Neural progenitor cell (in vitro differentiated cells): Measurements from ENCODE around the gene NUDT4. TPM values are rescaled to one million over a fixed set of nuclear protein-coding genes. Genes with fewer than 3 reads are reported as not detected.

Experiments used
- DNase-seq: peaks from one replicate; pipeline ENCODE4 v3.0.0-alpha.2; 2016; ENCODE audit warnings: low spot score
- H2AFZ ChIP-seq: fragments of 200-600 bp; sonication (generic); replicated peaks from 2 replicates; pipeline ENCODE4 v1.6.1; 2016; ENCODE audit warnings: antibody characterized with exemption
- H3F3A ChIP-seq: fragments of 200-600 bp; sonication (generic); 2 replicates; pipeline ENCODE4 v1.6.1; 2016; ENCODE audit warnings: antibody characterized with exemption, low read depth
- H3K27ac ChIP-seq: fragments of 200-600 bp; sonication (generic); 2 replicates; pipeline ENCODE4 v1.5.1; 2016; ENCODE audit warnings: mild to moderate bottlenecking
- H3K27me3 ChIP-seq: fragments of 200-600 bp; sonication (generic); 2 replicates; pipeline ENCODE4 v1.6.1; 2016; ENCODE audit warnings: mild to moderate bottlenecking, moderate library complexity
- H3K36me3 ChIP-seq: fragments of 200-600 bp; sonication (generic); 2 replicates; pipeline ENCODE4 v1.5.1; 2016
- H3K4me1 ChIP-seq: fragments of 200-600 bp; sonication (generic); 2 replicates; pipeline ENCODE4 v1.6.1; 2016; ENCODE audit warnings: mixed run types
- H3K4me2 ChIP-seq: fragments of 200-600 bp; sonication (generic); 2 replicates; pipeline ENCODE4 v1.6.1; 2016
- H3K4me3 ChIP-seq: fragments of 200-600 bp; sonication (generic); 2 replicates; pipeline ENCODE4 v1.5.1; 2016
- H3K79me2 ChIP-seq: fragments of 200-600 bp; sonication (generic); 2 replicates; pipeline ENCODE4 v1.6.1; 2016; ENCODE audit warnings: low read depth
- H3K9ac ChIP-seq: fragments of 200-600 bp; sonication (generic); 2 replicates; pipeline ENCODE4 v1.6.1; 2016
- H3K9me3 ChIP-seq: fragments of 200-600 bp; sonication (generic); 2 replicates; pipeline ENCODE4 v1.5.1; 2016; ENCODE audit warnings: low read depth
- H4K20me1 ChIP-seq: fragments of 200-600 bp; sonication (generic); 2 replicates; pipeline ENCODE4 v1.6.1; 2016; ENCODE audit warnings: low read depth
- H3K27ac Mint-ChIP-seq: 3 replicates; pipeline ENCODE4 v1.8.0; 2021; ENCODE audit warnings: mixed read lengths
- H3K27me3 Mint-ChIP-seq: 2 replicates; pipeline ENCODE4 v1.8.0; 2022; ENCODE audit warnings: low read depth, mild to moderate bottlenecking, inconsistent platforms, moderate library complexity, mixed read lengths; ENCODE audit not compliant: insufficient read depth
- H3K36me3 Mint-ChIP-seq: 3 replicates; pipeline ENCODE4 v1.8.0; 2021; ENCODE audit warnings: mixed read lengths
- H3K4me1 Mint-ChIP-seq: 3 replicates; pipeline ENCODE4 v1.8.0; 2021; ENCODE audit warnings: mixed read lengths
- H3K4me3 Mint-ChIP-seq: 3 replicates; pipeline ENCODE4 v1.8.0; 2021; ENCODE audit warnings: mild to moderate bottlenecking, moderate library complexity, mixed read lengths
- H3K9me3 Mint-ChIP-seq: 3 replicates; pipeline ENCODE4 v1.8.0; 2020; ENCODE audit warnings: mixed read lengths
- CTCF ChIP-seq: fragments of 200-600 bp; sonication (generic); IDR thresholded peaks from 2 replicates; pipeline ENCODE4 v1.5.1; 2017; ENCODE audit warnings: antibody characterized with exemption, mild to moderate bottlenecking
- EZH2 ChIP-seq: fragments of 200-600 bp; sonication (generic); IDR thresholded peaks from 2 replicates; pipeline ENCODE4 v1.6.1; 2017; ENCODE audit warnings: antibody characterized with exemption, mild to moderate bottlenecking, moderate library complexity
- EZH2phosphoT487 ChIP-seq: fragments of 200-600 bp; sonication (generic); IDR thresholded peaks from 2 replicates; pipeline ENCODE4 v1.6.1; 2017; ENCODE audit warnings: antibody characterized with exemption
- total RNA-seq: library from RNA; depleted of rRNA; stranded (reverse); fragments of >200 nt; gene quantifications from 2 replicates; pipeline ENCODE4 v1.2.3, GENCODE V29; 2015; ENCODE audit warnings: low replicate concordance

The NUDT4 gene
- total RNA-seq, 1 donor from 2014 or later: 89.8 TPM

DNA sequence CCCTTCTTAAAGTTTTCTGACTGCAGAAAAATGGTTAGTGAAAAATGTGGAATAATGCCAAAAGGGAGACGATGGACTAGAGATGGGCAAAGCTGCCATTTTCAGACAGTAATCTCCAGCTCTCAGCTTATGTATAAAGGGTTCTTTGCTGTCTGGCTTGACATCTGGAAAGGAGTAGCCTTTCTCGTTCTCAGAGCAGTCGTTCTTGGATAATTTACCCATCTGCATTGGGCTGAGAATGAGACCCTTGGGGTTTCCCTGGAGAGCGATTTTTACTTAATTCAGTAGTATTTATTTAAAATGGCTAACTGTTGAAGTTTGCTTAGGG lies 1.2 kb downstream of the NUDT4 start:
- Histone ChIP-seq H3K4me1 (peaks cover 40% of the 10 kb centered on the region), H2AFZ (no peak overlapping the region), H3K36me3 (no peaks in the 10 kb centered on the region), H4K20me1 (peaks cover 53% of the 10 kb centered on the region), H3K9ac (peak overlapping the region; percentile 27), H3K4me3 (peak overlapping the region; percentile 63), H3K27ac (no peak overlapping the region), H3F3A (peaks cover 23% of the 10 kb centered on the region), H3K4me2 (peak overlapping the region; percentile 83), H3K79me2 (peaks cover 58% of the 10 kb centered on the region), H3K9me3 (no peaks in the 10 kb centered on the region), H3K27me3 (no peaks in the 10 kb centered on the region)
- Mint-ChIP-seq H3K27ac (peak overlapping the region; percentile 98), H3K4me3 (peak overlapping the region; percentile 100), H3K27me3 (peaks cover 2% of the 10 kb centered on the region), H3K9me3 (peaks cover 2% of the 10 kb centered on the region), H3K4me1 (peaks cover 46% of the 10 kb centered on the region), H3K36me3 (peaks cover 17% of the 10 kb centered on the region)
- DNase-seq: peak; percentile 19
- TF ChIP-seq CTCF (no peak), EZH2phosphoT487 (no peak), EZH2 (no peak)

DNA sequence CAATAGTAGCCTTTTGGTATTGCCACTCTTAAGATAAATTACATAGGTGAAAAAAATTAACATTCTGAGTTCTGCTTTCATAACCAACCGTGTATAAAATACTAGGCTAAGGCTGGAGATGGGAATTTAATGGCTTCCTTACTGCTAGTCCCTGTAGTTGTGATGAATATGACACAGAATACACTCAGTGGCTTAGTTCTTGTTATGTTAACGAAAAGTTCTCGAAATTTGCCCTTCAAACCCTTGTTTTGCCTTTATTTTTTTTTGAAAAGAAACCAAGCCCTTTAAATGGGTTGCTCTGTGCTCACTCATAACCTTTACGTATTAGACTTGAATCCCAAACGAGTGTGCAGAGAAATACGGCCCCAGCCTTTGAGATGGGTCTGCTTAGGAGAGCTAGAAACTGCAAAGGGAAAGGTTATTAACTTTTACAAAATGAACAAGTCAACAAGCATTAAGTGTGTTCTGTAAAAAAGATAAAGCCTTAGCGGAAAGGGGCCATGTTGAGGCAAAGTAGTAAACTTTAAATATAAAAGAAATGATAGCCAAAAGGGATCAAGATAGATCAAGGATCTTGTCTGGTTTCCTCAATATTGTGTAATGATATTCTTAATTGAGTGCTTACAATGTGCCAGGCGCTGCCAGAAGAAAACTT lies 1.7 kb downstream of the NUDT4 start:
- peak overlapping the region; percentile 100 for H3K4me3 Mint-ChIP-seq
- peaks cover 41% of the 10 kb centered on the region for H3K4me1 Mint-ChIP-seq
- H3K79me2 ChIP-seq: peaks cover 63% of the 10 kb centered on the region
- H3K27ac ChIP-seq: no peak overlapping the region
- H3K9me3 ChIP-seq: no peaks in the 10 kb centered on the region
- peaks cover 17% of the 10 kb centered on the region for H3K36me3 Mint-ChIP-seq
- no peaks in the 10 kb centered on the region for H3K27me3 ChIP-seq
- peaks cover 35% of the 10 kb centered on the region for H3K4me1 ChIP-seq
- no peak for DNase-seq
- H2AFZ ChIP-seq: no peak overlapping the region
- peaks cover 2% of the 10 kb centered on the region for H3K27me3 Mint-ChIP-seq
- H3K27ac Mint-ChIP-seq: peak overlapping the region; percentile 98
- no peak for TF ChIP-seq CTCF
- no peak for TF ChIP-seq EZH2phosphoT487
- TF ChIP-seq EZH2: no peak
- peak overlapping the region; percentile 27 for H3K9ac ChIP-seq
- peak overlapping the region; percentile 63 for H3K4me3 ChIP-seq
- peak overlapping the region; percentile 83 for H3K4me2 ChIP-seq
- peaks cover 54% of the 10 kb centered on the region for H4K20me1 ChIP-seq
- peaks cover 2% of the 10 kb centered on the region for H3K9me3 Mint-ChIP-seq
- H3F3A ChIP-seq: peaks cover 19% of the 10 kb centered on the region
- H3K36me3 ChIP-seq: no peaks in the 10 kb centered on the region

- no peak overlapping the region for H3K27ac Mint-ChIP-seq
- Histone ChIP-seq H3K9me3 (no peaks in the 10 kb centered on the region), H3K4me2 (peak overlapping the region; percentile 83), H3K79me2 (peaks cover 68% of the 10 kb centered on the region), H4K20me1 (peaks cover 54% of the 10 kb centered on the region), H3K9ac (no peak overlapping the region), H3K4me1 (peaks cover 34% of the 10 kb centered on the region), H3F3A (peaks cover 19% of the 10 kb centered on the region), H3K27ac (no peak overlapping the region), H3K27me3 (no peaks in the 10 kb centered on the region), H3K4me3 (peak overlapping the region; percentile 63), H2AFZ (no peak overlapping the region), H3K36me3 (no peaks in the 10 kb centered on the region)
- peaks cover 2% of the 10 kb centered on the region for H3K27me3 Mint-ChIP-seq
- peaks cover 2% of the 10 kb centered on the region for H3K9me3 Mint-ChIP-seq
- DNase-seq: no peak
- H3K4me3 Mint-ChIP-seq: peak overlapping the region; percentile 100
- TF ChIP-seq EZH2 (no peak), CTCF (no peak), EZH2phosphoT487 (no peak)
- peaks cover 18% of the 10 kb centered on the region for H3K36me3 Mint-ChIP-seq
- H3K4me1 Mint-ChIP-seq: peaks cover 41% of the 10 kb centered on the region
Measured at GRCh38 chr12:93379981-93380361, 2.2 kb downstream of the NUDT4 start.
